HG03025 (cell line): Measurements from ENCODE around the gene POLR2B.
"Not testable (repeated sequence)": the region's sequence is repeated elsewhere in the genome, so short reads cannot be mapped to it uniquely, and the experiment has no call there.

Experiments used
- ATAC-seq: cut with Tn5 transposase; IDR thresholded peaks from one replicate; pipeline ENCODE4 v1.9.1; 2021; ENCODE audit warnings: mild to moderate bottlenecking, moderate library complexity; ENCODE audit not compliant: unreplicated experiment, low FRiP score

POLR2B gene

GRCh38 chr4:56986192-56986591, 7.5 kb downstream of the POLR2B start:
- no peak for ATAC-seq

GRCh38 chr4:56986952-56987351, 8.3 kb downstream of the POLR2B start:
- ATAC-seq, result no peak

GRCh38 chr4:56990109-56990905, 11.6 kb downstream of the POLR2B start:
- ATAC-seq, result no peak

GRCh38 chr4:56995525-56995924, 16.8 kb downstream of the POLR2B start:
- no peak for ATAC-seq

GRCh38 chr4:56999751-57000150, 21.1 kb downstream of the POLR2B start:
- no peak for ATAC-seq

GRCh38 chr4:57013543-57014120, 34.9 kb downstream of the POLR2B start:
- no peak for ATAC-seq

- no peak for ATAC-seq
Observed at GRCh38 chr4:57018980-57019379, 40.3 kb downstream of the POLR2B start.

- ATAC-seq, result no peak
Observed at GRCh38 chr4:57020467-57021101, 41.9 kb downstream of the POLR2B start.

GRCh38 chr4:57023104-57023503, 44.4 kb downstream of the POLR2B start:
- ATAC-seq, result no peak

- ATAC-seq, result no peak
Observed at GRCh38 chr4:57034520-57034919, 55.8 kb downstream of the POLR2B start.

GRCh38 chr4:57037982-57038604, 59.4 kb downstream of the POLR2B start:
- ATAC-seq, result no peak

- no peak for ATAC-seq
Observed at GRCh38 chr4:57039345-57039744, 60.6 kb downstream of the POLR2B start.

- ATAC-seq, result no peak
Observed at GRCh38 chr4:57040510-57040909, 61.8 kb downstream of the POLR2B start.

- ATAC-seq, result no peak
Observed at GRCh38 chr4:57041020-57041419, 62.3 kb downstream of the POLR2B start.

- ATAC-seq, result no peak
Observed at GRCh38 chr4:57042711-57043169, 64.0 kb downstream of the POLR2B start.

- no peak for ATAC-seq
Observed at GRCh38 chr4:57043347-57044251, 64.9 kb downstream of the POLR2B start.

GRCh38 chr4:57044279-57044678, 65.6 kb downstream of the POLR2B start:
- ATAC-seq, result no peak

- no peak for ATAC-seq
Observed at GRCh38 chr4:57044996-57045395, 66.3 kb downstream of the POLR2B start.

GRCh38 chr4:57047046-57047445, 68.3 kb downstream of the POLR2B start:
- not testable (repeated sequence) for ATAC-seq
